Choroid plexus epithelial cell (primary cell): ENCODE data around the gene NACC2.
"Not testable (repeated sequence)": the region's sequence is repeated elsewhere in the genome, so short reads cannot be mapped to it uniquely, and the experiment has no call there.

Experiments
- DNase-seq: peaks from one replicate; pipeline ENCODE4 v3.0.0-alpha.2; 2010; ENCODE audit warnings: low read depth
- H3K4me3 ChIP-seq: 2 replicates; pipeline ENCODE4 v1.5.1; 2011; ENCODE audit warnings: low read depth, mild to moderate bottlenecking, control low read depth, low read length, moderate library complexity
- CTCF ChIP-seq: conservative IDR thresholded peaks from 2 replicates; pipeline ENCODE4 v1.5.1; 2011; ENCODE audit warnings: low read depth, mild to moderate bottlenecking, control low read depth, inconsistent platforms, low read length, moderate library complexity

NACC2 gene

GRCh38 chr9:136045595-136046553 is 49.2 kb downstream of the NACC2 start:
- no peak overlapping the region for H3K4me3 ChIP-seq
- peak; percentile 50 for DNase-seq
- no peak for TF ChIP-seq CTCF

- H3K4me3 ChIP-seq, result no peak overlapping the region
- DNase-seq, result no peak
- TF ChIP-seq CTCF, result no peak
These were observed 50.0 kb downstream of the NACC2 start for GRCh38 chr9:136044971-136045594.

GRCh38 chr9:136044207-136044970 is 50.7 kb downstream of the NACC2 start:
- TF ChIP-seq CTCF, result no peak
- no peak overlapping the region for H3K4me3 ChIP-seq
- no peak for DNase-seq

GRCh38 chr9:136043441-136043991 is 51.6 kb downstream of the NACC2 start:
- no peak overlapping the region for H3K4me3 ChIP-seq
- no peak for DNase-seq
- TF ChIP-seq CTCF, result no peak

GRCh38 chr9:136042541-136042940 is 52.5 kb downstream of the NACC2 start:
- no peak overlapping the region for H3K4me3 ChIP-seq
- no peak for TF ChIP-seq CTCF
- no peak for DNase-seq

GRCh38 chr9:136040848-136041247 is 54.2 kb downstream of the NACC2 start:
- not testable (repeated sequence) for H3K4me3 ChIP-seq, DNase-seq

- no peak for TF ChIP-seq CTCF
These were observed 55.6 kb downstream of the NACC2 start for GRCh38 chr9:136039488-136039887.

More at GRCh38 chr9:136039488-136039887, 55.6 kb downstream of the NACC2 start:
- no peak overlapping the region for H3K4me3 ChIP-seq
- DNase-seq, result no peak
